K562 (cell line): ENCODE data around the gene FANK1.

Experiments
- CTCF ChIP-seq, 3 experiments: IDR thresholded peaks in 2 of 3; conservative IDR thresholded peaks in 1 of 3; 2 replicates each; pipeline ENCODE4 v1.5.1; 2011 to 2012; ENCODE audit warnings: low read length in 3 of 3, mild to moderate bottlenecking in 3 of 3, control low read depth in 2 of 3, improper control_type of control experiment in 1 of 3, inconsistent platforms in 1 of 3, low read depth in 1 of 3, mixed read lengths in 1 of 3, moderate library complexity in 1 of 3; ENCODE audit not compliant: insufficient read depth in 2 of 3
- ELF1 ChIP-seq: fragments of 200-800 bp; sonication (Bioruptor generic); IDR thresholded peaks from 2 replicates; pipeline ENCODE4 v1.6.1; 2016; ENCODE audit warnings: missing genetic modification characterization, missing compliant biosample characterization
- POLR2AphosphoS2 ChIP-seq: IDR thresholded peaks from 2 replicates; pipeline ENCODE4 v1.6.1; 2012; ENCODE audit warnings: low read length, improper control_type of control experiment
- TAF7 ChIP-seq: fragments of 450-650 bp; IDR thresholded peaks from 2 replicates; pipeline ENCODE4 v1.6.1; 2016; ENCODE audit warnings: missing genetic modification characterization, missing compliant biosample characterization
- ZNF239 ChIP-seq: fragments of 250-450 bp; sonication (Bioruptor Pico); IDR thresholded peaks from 2 replicates; pipeline ENCODE4 v1.4.0; 2020; ENCODE audit warnings: mild to moderate bottlenecking
- ZNF384 ChIP-seq: IDR thresholded peaks from 2 replicates; pipeline ENCODE4 v1.6.1; 2012; ENCODE audit warnings: low read depth, low read length, improper control_type of control experiment
- ZNF644 ChIP-seq: fragments of 200-800 bp; sonication (Bioruptor generic); IDR thresholded peaks from 2 replicates; pipeline ENCODE4 v1.6.1; 2016; ENCODE audit warnings: low read depth, missing genetic modification characterization, missing compliant biosample characterization
- ZNF785 ChIP-seq: fragments of 250-450 bp; sonication (Bioruptor Pico); IDR thresholded peaks from 2 replicates; pipeline ENCODE4 v1.4.0; 2020; ENCODE audit warnings: mild to moderate bottlenecking

GRCh38 chr10:126042906-126043305 lies 146.5 kb downstream of the FANK1 start:
- TF ChIP-seq TAF7 (tag) (no peak), CTCF (IDR thresholded peaks at IDR 0.05 in 2 of 3, conservative IDR thresholded peaks at IDR 0.05 in 1 of 3; ENCODE audit: insufficient read depth in 2 of 3, low read depth in 1 of 3, low read length in 3 of 3) (no peak), ZNF239 (CRISPR knock-in tag) (no peak), ZNF644 (tag) (no peak), ZNF384 (no peak), ELF1 (no peak), ZNF785 (no peak), POLR2AphosphoS2 (no peak)
